Fibroblast of pulmonary artery (primary cell): Measurements from ENCODE around the gene RUBCN.

Experiments
- DNase-seq: peaks from one replicate; pipeline ENCODE4 v3.0.0-alpha.2; 2010; ENCODE audit warnings: low read depth
- H3K4me3 ChIP-seq: replicated peaks from 2 replicates; pipeline ENCODE4 v1.5.1; 2011; ENCODE audit warnings: low read depth, mild to moderate bottlenecking, control low read depth, low read length, moderate library complexity
- TF ChIP-seq, protein P1 (sequence below): IDR thresholded peaks from 2 replicates; pipeline ENCODE4 v1.5.1; 2011; ENCODE audit warnings: mild to moderate bottlenecking, control low read depth, low read length, inconsistent platforms; ENCODE audit errors: missing control alignments

The RUBCN gene

GRCh38 chr3:197690754-197691153, 46.0 kb downstream of the RUBCN start:
- TF ChIP-seq, protein P1, sequence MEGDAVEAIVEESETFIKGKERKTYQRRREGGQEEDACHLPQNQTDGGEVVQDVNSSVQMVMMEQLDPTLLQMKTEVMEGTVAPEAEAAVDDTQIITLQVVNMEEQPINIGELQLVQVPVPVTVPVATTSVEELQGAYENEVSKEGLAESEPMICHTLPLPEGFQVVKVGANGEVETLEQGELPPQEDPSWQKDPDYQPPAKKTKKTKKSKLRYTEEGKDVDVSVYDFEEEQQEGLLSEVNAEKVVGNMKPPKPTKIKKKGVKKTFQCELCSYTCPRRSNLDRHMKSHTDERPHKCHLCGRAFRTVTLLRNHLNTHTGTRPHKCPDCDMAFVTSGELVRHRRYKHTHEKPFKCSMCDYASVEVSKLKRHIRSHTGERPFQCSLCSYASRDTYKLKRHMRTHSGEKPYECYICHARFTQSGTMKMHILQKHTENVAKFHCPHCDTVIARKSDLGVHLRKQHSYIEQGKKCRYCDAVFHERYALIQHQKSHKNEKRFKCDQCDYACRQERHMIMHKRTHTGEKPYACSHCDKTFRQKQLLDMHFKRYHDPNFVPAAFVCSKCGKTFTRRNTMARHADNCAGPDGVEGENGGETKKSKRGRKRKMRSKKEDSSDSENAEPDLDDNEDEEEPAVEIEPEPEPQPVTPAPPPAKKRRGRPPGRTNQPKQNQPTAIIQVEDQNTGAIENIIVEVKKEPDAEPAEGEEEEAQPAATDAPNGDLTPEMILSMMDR = no peak
- H3K4me3 ChIP-seq = no peak overlapping the region
- DNase-seq = no peak

DNA sequence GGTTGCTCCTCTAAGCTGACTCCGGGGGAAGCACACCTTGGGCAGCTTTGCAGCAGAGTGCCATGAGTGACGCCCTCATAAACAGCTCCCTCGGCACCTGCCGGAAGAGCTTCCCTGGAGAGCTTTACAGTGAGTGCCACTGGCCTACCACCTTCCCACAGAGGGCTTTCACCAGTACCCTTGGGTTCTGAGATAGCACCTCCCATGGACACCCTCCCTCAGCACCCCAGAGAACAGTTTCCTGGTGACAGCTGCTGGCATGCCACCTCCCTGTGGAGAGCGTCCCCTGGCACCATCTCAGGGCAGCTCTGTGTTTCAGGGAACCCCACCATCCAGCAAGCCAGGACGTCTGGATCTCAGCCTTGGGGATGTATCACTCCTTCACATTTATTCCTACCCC, 49.1 kb downstream of the RUBCN start:
- H3K4me3 ChIP-seq = no peak overlapping the region
- no peak for DNase-seq
- TF ChIP-seq, protein P1 = no peak

DNA sequence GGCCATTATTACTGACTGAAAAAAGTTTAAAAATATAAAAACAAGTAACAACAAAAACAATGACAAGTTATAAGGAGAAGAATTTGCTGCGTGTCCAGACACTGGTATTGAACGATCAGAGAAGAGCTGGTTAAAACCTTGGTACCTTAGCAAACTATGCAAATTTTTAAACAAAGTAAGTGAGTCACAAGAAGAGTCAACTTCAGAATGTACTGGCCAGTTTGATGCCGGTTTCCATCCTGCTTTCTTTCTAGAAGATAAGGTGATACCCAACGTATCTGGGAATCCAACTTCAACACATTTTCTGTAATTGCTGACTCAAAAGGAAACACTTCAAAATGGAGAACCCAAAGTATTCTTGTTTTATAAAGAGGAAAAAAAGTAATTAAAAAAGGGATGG, 49.8 kb downstream of the RUBCN start:
- DNase-seq = no peak
- TF ChIP-seq, protein P1 = no peak

GRCh38 chr3:197685546-197685945, 51.2 kb downstream of the RUBCN start:
- no peak overlapping the region for H3K4me3 ChIP-seq
- TF ChIP-seq, protein P1 = no peak
- no peak for DNase-seq

More for the DNA sequence above, 49.8 kb downstream of the RUBCN start:
- no peak overlapping the region for H3K4me3 ChIP-seq

- no peak for DNase-seq
- TF ChIP-seq, protein P1 = no peak
Observed at GRCh38 chr3:197683191-197683590, 53.5 kb downstream of the RUBCN start.

GRCh38 chr3:197682713-197683112, 54.0 kb downstream of the RUBCN start:
- TF ChIP-seq, protein P1 = no peak
- DNase-seq = no peak
- no peak overlapping the region for H3K4me3 ChIP-seq

More at GRCh38 chr3:197683191-197683590, 53.5 kb downstream of the RUBCN start:
- no peak overlapping the region for H3K4me3 ChIP-seq

GRCh38 chr3:197680955-197681521, 55.7 kb downstream of the RUBCN start:
- DNase-seq = no peak
- TF ChIP-seq, protein P1 = no peak

More at GRCh38 chr3:197680955-197681521, 55.7 kb downstream of the RUBCN start:
- H3K4me3 ChIP-seq = no peak overlapping the region
